KBM-7 (cell line): Measurements from ENCODE around the gene AFF4.
A peak's percentile ranks its signal among the peaks of the same experiment; 100 is the strongest.

ENCODE experiments used
- DNase-seq: peaks from one replicate; pipeline ENCODE4 v3.0.0-alpha.2; 2015
- in situ Hi-C: fragments of 300-500 bp; cut with MboI; formaldehyde crosslinking; loops from 2 replicates; pipeline ENCODE4 v1.14.3; 2020; ENCODE audit warnings: low sequenced_read_pairs, low pct_unique_long_range_greater_than_20kb, mixed read lengths

AFF4 gene

GRCh38 chr5:132901036-132901435 is 62.4 kb downstream of the AFF4 start:
- in situ Hi-C loops = no loop called here
- no peak for DNase-seq

GRCh38 chr5:132898094-132898493 is 65.3 kb downstream of the AFF4 start:
- in situ Hi-C loops = no loop called here
- no peak for DNase-seq

GRCh38 chr5:132896685-132897084 is 66.7 kb downstream of the AFF4 start:
- DNase-seq = no peak
- in situ Hi-C loops = no loop called here

- in situ Hi-C loops = no loop called here
- no peak for DNase-seq
Observed at GRCh38 chr5:132895719-132896305, 67.6 kb downstream of the AFF4 start.

- in situ Hi-C loops = no loop called here
- no peak for DNase-seq
Observed at GRCh38 chr5:132890817-132891216, 72.6 kb downstream of the AFF4 start.

GRCh38 chr5:132889501-132889900 is 73.9 kb downstream of the AFF4 start:
- in situ Hi-C loops = no loop called here
- DNase-seq = no peak

- DNase-seq = no peak
- in situ Hi-C loops = no loop called here
Observed at GRCh38 chr5:132887283-132887682, 76.2 kb downstream of the AFF4 start.

- in situ Hi-C loops = no loop called here
- DNase-seq = no peak
Observed at GRCh38 chr5:132886064-132886823, 77.2 kb downstream of the AFF4 start.

- in situ Hi-C loops = no loop called here
- DNase-seq = no peak
Observed at GRCh38 chr5:132884548-132884947, 78.9 kb downstream of the AFF4 start.

GRCh38 chr5:132883261-132883834 is 80.1 kb downstream of the AFF4 start:
- DNase-seq = peak; percentile 80
- in situ Hi-C loops = no loop called here

- no peak for DNase-seq
- in situ Hi-C loops = no loop called here
Observed at GRCh38 chr5:132877938-132878337, 85.5 kb downstream of the AFF4 start.

GRCh38 chr5:132877466-132877865 is 86.0 kb downstream of the AFF4 start:
- in situ Hi-C loops = no loop called here
- DNase-seq = no peak

GRCh38 chr5:132876020-132876759 is 87.2 kb downstream of the AFF4 start:
- no peak for DNase-seq
- in situ Hi-C loops = no loop called here

- in situ Hi-C loops = no loop called here
- no peak for DNase-seq
Observed at GRCh38 chr5:132873930-132874271, 89.5 kb downstream of the AFF4 start.

- in situ Hi-C loops = no loop called here
- DNase-seq = no peak
Observed at GRCh38 chr5:132873119-132873929, 90.1 kb downstream of the AFF4 start, which contains the start of gene LEAP2. TSS of gene LEAP2 (plus strand) at chr5:132873668. CDS start at chr5:132873695, 27 bp downstream.

GRCh38 chr5:132872788-132873118 is 90.7 kb downstream of the AFF4 start:
- DNase-seq = no peak
- in situ Hi-C loops = no loop called here

GRCh38 chr5:132871459-132872284 is 91.8 kb downstream of the AFF4 start:
- DNase-seq = no peak
- in situ Hi-C loops = no loop called here

- in situ Hi-C loops = no loop called here
- DNase-seq = no peak
Observed at GRCh38 chr5:132870801-132871200, 92.6 kb downstream of the AFF4 start.

GRCh38 chr5:132868754-132869153 is 94.7 kb downstream of the AFF4 start:
- no peak for DNase-seq
- in situ Hi-C loops = no loop called here
